Stimulated activated CD4-positive, alpha-beta T cell treated with anti-CD3 and anti-CD28 coated beads, Interleukin-4, amount 100 ng/mL, for 4 hours (primary cell): ENCODE results near the gene EFTUD2.
"Not testable (repeated sequence)": the region's sequence is repeated elsewhere in the genome, so short reads cannot be mapped to it uniquely, and the experiment has no call there.

ENCODE experiments used
- DNase-seq, 2 experiments: peaks; one replicate each; pipeline ENCODE4 v3.0.0-alpha.2; 2020

The EFTUD2 gene

DNA sequence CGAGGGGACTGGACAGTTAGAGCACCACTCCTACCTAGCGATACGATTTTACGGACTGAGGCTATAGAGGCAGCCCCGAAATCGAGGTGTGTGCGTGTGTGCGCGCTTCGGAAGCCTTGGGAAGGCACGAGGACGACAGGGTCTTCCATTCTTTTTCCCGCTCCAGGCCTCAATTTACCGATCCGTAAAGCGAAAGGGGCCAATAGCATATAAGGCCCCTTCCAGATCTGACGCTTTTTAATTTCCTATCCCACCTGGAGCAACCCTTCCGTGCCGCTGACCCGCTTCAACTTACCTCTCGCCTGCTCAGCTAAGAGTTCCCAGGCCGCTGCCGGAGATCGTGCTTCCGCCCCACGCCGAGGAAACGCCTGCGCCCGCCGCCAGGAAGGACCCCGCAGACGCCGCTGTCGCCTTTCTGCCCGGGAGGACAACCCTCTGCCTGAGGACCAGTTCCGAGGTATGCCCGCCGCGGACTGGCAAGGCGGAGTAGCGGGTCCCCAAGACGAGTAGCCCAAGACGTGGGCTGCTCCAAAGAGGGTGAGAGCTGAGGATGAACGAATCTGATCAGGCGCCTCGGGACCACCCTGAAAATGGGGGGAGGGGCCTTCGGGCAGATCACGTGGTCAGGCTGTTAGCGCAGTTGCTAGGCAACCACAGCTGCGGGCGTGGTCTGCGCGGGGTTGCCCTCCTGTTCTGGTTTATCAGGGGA is at the start of gene EFTUD2:
Gene EFTUD2, minus strand, starts transcription at position 372 of the 709 bp plus-strand sequence. CDS start 4,924 bp downstream, outside the sequence.
- DNase-seq = peak; percentile 88 to 90

DNA sequence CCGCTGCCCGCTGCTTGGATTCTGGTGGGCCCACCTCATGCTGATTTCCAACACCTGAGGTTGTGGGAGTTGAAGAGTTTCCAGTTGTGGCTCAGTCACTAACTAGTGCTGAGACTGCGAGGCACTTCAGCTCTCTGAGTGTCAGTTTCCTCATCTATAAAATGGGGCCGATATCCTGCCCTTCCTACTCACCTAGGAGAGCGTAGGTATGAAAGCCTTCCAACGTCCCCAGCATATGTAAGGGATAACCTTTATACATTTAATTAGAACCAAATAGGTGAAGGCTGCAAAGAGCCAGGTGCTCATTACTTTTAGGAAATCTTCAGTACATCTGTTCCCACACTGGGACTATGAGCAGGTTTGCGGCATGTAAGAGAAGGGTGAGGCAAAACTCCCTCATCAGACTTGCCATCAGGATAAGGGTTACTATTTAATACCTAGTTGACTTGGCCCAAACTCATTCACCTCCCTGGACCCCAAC is 49.1 kb upstream of the EFTUD2 start:
- DNase-seq = no peak

DNA sequence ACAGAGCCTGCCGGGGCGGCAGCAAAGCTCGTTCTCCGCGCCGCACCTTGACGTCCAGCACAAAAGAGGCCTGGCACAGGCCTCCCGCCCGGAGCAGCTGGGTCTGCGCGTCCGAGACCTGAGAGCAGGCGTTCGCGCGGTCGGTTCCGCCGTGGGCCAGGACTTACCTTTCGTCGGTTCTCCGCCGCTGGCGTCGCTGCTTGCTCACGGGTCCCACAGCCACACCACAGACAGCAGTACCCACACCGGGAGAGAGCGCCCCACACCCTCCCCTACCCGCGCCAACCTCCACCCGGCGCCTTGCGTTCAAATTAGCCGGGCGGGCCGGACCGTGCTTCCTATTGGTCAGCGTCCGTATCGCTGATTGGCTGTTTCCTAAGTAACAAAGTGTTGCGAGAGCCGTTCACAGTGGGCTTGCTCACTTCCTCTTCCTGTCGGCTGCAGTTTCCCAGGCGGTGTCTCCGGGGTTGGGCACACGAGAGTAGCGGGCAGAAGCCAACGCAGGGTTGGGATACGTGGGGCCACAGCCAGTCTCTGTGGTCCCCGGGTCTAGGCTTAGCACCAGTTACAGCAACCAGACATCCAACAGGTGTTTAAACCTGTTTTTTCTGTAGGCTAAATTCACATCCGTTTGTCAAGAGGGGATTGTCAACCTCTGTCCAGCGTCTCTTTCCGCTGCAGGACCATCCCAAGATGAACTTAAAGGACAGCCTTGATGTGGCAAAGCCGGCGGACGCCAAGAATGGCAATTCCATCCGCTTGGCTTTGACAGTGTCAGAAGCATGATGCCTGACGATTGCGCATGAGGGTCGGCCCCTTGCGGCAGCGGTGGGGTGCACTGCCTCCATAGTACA is 48.4 kb upstream of the EFTUD2 start, which contains the start of gene KIF18B:
Gene KIF18B, minus strand, starts transcription at position 313 of the 854 bp plus-strand sequence. CDS start 11,429 bp downstream, outside the sequence.
- DNase-seq = peak; percentile 81 to 85

DNA sequence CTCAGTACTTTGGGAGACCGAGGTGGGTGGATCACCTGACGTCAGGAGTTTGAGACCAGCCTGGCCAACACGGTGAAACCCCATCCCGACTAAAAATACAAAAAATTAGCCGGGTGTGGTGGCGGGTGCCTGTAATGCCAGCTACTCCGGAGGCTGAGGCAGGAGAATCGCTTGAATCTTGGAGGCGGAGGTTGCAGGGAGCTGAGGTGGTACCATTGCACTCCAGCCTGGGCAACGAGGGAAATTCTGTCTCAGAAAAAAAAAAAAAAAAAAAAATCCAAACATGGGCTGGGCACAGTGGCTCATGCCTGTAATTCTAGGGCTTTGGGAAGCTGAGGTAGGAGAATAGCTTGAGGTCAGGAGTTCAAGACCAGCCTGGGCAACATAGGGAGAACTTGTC is 46.4 kb upstream of the EFTUD2 start:
- DNase-seq = not testable (repeated sequence)

DNA sequence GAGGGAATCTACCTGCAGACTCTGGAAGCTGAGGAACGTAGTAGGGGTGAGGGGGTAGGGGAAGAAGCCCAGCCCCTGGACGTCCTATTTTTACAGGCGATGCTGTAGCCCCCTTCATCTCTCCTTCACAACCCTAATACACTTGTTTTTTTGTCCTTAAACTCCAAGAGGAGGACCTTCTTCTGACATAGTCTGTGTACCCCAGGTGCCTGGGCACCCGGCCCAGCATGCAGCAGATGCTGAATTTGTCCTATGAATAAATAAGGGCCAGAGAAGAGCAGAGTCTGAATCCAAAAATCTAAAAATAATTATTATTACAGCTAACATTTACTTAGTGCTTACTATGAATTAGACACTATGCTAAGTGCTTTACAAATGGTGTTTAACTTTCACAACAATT is 43.2 kb upstream of the EFTUD2 start:
- no peak for DNase-seq

DNA sequence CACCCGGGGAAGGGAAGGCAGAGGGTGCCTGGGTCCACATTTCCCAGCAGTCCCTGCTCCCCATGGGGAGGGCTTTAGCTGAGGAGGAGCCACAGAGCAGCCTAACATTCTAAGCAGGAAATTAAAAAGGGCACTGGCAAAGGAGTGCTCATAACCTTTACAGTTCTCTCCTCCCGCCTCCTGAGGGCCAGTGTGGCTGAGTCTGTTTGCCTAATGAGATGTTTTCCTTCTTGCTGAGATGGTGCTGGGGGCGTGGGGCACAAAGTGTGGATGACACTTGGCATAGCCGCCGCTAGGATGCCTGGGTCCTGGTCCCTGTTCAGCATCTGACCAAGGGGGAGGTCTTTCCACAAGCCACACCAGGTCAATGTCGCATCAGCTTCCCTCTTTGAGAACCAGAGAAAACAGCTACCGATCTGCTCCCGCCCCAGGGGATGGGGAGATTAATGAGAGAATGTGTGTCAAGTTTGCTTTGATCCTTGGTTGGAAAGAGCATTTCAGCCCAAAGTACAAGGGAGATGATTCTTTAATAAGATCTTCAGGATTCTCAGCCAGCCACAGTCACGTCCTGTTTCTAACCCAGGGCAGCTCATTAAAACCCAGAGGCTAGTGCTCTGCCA is 42.6 kb upstream of the EFTUD2 start:
- DNase-seq = no peak

DNA sequence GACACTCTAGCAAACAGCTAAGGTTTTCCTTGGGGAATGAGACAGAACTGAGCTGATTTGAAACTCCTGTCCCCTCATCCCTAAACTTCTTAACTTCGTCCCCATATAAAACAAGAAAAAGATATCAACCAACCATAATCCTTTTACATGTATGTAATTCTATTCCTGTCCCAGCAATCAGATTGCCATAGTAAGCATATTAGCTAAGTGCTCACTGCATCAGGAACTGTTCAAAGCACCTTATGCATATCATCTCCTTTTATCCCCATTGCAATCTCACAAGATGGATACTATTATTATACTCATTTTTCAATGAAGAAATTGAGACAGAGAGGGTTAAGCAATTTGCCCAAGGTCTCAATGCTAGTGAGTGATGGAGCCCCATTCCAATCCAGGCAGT is 41.5 kb upstream of the EFTUD2 start:
- DNase-seq = no peak

DNA sequence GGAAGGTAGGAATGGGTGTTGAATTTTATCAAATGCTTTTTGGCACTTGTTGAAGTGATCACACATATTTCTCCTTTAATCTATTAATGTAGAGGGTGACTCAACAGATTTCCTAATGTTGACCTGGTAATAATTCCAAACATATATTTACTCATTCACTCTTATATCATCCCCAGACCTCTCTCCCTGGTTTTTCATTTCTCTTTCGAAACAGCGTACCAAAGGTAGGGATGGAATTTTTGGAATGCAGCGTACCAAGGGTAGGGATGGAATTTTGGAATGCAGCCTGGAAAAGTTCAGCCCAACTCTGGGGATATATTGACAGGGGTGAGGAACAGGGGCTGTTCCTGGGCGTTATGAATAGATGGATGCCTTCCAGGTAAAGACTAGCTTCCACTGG is 41.1 kb upstream of the EFTUD2 start:
- no peak for DNase-seq

DNA sequence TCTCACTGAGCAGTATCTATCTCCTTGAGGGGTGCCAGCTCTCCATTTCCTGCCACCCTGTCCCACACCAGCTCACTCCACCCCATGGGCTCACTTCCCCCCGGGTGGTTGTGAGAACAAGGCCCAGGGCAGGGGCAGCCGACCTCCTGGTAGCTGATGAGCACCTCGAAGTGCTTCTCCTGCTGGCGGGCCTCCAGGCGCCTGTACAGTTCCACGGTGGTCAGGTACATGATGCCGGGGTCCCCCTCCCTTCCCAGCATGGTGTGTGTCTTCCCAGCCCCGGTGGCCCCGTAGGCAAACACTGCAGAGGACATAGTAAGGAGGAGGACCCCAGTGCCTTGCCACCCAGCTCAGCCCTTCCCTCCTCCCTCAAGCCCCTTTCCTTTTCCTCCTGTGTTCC is 35.9 kb upstream of the EFTUD2 start:
- DNase-seq = no peak

DNA sequence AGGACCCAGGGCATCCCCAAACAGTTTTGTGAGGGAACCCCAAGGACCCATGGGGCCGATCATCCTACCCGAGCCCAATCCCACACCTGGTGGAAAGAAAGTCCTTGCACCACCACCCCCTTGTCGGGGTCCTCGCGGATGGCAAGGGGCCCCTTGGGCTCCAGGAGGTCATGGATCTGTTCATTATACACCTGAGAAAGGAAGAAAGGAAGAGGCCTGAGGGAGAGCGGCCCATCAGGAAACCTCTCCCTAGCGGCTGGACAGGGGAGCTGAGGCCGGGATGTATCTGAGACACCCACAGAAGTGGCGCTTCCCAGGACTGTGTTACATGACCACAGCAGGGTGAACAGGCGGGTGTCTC is 35.5 kb upstream of the EFTUD2 start:
- no peak for DNase-seq

DNA sequence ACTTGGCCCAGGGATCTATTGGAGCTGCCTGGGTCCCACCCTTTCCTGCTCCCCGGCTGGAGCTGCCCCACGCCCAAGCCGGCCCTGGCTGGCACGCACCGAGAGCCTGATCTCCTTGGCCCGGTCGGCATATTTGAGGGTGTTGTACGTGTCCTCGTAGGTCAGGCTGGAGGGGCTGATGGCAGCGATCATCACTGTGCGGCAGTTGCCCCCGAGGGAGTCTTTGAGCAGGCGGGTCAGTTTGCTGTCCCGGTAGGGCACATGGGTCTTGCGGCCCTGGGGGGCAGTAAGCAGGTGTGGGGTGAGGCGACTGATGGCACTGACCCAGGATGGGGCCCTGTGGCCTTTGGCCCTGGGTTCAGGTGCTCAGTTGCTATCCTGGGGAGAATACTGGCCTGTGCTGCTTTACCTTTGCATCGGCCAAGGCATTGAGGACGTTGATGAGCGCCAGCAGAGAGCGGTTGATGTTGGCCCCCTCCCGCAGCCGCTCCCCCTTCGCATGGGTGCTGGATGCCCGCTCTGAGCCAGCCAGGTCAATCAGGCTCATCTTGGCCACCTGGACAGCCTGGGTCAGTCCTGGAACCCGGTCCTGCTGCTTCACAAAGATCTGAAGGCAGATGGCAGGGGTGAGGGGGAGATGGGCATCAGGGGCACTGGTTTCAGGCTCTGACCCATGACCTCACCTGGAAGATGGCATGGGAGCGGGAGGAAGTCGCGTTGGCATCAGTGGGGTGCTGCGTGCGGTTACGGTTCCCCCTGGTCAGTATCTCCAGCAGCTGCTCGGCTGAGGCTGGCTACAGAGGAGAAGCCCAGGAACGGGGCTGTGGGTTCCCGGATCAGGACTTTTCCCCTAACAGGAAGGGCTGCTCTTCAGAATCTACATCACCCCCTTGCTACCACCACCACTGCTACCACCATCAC is 34.8 kb upstream of the EFTUD2 start:
- DNase-seq = no peak

DNA sequence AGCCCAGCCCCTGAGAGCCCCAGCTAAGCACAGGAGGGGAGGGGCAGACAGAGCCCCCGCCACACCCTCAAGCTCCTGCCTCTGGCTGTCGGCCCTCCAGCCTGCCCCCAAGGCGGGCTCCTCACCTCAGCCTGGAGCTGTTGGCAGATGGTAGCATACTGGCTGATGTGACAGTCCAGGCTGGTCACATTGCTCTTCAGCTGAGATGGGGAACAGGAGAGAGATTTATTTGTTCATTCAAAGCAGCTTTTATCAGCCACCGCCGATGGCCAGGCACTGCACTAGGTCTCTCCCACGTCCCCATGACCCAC is 33.5 kb upstream of the EFTUD2 start:
- DNase-seq = no peak

DNA sequence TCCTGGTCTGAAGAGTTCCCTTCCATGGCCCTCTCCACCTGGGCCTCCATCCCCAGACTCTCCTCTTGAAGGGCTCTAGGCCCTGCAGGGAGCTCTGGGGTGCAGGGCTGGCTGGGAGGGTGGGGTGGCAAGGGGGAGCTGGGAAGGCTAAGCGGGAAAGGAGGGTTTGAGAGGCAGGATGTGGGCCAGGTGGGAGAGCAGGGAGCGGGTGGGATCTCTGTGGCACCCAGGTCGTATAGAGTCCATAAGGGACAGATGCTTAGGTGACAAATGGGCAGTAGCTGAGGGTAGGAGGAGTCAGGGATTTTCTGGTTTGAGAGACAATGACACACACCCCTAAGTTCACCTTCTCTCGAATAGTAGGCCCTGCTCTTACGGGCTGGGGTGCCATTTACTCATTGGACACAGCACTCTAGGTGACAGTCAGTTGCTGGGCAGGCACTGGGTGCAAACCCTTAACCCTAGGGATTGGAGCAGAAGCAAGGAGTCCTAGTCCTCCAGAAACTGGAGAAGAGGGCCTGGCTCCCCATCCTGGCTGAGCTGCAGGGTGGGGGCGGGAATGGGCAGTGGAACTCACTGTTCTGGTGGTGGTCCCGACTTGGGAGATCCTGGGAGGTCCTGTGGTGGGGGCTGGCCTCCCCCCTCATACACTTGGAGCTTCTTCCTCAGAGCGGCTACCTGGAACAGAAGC is 33.0 kb upstream of the EFTUD2 start:
- DNase-seq = no peak

DNA sequence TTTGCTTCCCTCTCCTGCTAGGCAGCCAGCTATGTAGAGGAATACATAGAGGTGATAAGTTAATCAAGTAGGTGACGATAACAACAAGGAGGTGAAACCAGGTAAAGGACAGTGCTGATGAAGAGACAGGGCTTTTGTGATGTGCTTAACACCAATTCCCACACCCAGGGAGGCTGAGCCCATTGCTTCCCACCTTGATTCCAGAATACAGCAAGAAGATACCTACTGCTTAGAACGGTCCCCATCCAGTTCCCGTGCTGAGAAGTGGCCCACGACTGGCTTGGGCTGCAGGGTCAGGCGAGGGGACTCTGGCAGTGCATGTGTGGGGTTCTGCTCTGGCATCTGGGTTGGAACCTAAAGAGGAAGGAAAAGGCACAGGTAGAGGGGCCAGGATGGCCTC is 32.1 kb upstream of the EFTUD2 start:
- no peak for DNase-seq

DNA sequence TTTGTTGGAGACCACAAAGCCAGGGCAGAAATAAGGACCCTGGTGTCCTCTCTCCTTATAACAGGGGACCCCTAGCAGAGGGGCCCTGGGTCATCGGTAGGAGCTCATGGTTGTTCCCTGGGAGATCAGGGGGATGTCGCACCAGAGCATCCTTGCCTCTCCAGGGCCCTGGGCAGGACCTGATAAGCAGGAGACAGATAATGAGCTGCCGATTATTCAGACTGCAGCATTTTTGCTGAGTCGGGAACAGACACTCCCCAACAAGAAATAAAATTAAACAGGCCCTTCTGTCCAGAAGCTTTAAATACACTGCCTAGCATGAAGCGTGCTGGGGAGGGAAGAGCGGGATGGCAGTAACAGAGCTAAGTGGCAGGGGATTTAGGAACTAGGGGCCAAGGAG is 31.4 kb upstream of the EFTUD2 start:
- no peak for DNase-seq

DNA sequence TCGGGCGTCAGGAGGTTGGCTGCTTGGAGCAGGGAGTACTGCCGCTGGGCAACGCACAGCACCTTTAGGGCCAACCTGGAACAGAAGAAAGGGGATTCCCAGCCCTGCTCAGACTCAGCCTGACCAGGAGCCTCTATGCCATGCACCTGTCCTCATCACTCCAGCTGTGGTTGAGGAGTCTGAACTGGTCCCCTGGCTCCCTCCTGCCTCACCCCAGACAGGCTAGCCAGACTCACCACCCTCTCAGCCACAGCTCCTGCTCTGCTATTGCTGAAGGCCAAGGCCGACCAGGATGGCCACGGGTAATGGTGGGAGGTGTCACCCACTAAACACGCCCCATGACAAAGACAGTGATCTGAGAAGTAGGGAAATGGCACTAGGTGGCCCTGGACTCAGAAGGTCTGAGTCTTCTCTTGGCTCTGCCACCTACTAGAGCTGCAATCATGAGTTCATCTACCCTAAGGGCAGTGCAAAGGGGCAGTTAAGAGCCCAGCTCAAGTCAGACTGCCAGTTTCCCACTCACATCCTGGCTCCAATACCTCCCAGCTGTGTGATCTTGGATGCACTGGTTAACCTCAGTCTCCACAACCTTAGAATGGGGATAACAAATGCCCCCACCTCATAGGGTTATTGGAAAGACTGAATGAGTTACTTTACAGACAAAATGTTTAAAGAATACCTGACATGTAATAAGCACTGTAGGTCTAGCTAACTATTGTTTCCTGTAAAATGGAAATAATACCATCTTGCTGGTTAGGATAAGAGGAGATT is 29.9 kb upstream of the EFTUD2 start:
- no peak for DNase-seq

DNA sequence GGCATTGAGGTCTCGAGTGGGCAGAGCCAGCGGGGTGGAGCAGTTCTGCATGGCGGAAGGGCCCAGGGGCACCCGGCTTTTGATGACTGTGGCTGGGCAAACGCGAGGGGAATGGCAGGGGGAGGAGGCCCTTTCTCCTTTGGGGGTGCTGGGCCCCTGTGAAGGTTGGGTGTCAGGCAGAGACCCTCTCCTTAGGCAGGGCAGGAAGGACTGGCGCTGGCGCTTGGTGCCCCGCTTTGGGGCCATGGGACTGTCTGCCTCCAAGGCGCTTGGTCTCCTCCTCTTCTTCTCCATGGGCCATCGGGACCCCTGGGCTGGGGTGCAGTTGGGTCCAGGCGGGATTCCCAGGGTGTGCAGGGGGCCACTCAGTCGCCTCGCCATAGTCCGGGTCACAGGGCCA is 28.9 kb upstream of the EFTUD2 start:
- no peak for DNase-seq

DNA sequence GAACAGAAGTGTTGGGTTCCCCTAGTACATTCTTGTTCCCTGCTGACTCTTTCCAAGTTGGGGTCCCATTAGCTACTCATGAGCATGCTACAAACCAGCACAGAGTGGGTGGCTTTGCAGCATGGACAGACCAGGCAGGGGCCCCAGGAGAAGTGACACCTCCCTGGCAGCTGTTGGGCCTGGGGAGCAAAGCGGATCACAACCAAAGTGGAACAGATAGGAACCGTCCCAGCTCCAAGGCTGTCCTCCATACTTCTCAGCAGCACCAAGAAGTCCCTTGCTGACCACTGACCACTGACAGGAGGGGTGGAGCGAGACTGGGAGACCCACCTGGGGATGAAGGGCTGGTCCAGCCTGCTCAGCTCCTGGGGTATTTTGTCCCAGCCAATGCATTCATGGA is 28.5 kb upstream of the EFTUD2 start:
- no peak for DNase-seq

DNA sequence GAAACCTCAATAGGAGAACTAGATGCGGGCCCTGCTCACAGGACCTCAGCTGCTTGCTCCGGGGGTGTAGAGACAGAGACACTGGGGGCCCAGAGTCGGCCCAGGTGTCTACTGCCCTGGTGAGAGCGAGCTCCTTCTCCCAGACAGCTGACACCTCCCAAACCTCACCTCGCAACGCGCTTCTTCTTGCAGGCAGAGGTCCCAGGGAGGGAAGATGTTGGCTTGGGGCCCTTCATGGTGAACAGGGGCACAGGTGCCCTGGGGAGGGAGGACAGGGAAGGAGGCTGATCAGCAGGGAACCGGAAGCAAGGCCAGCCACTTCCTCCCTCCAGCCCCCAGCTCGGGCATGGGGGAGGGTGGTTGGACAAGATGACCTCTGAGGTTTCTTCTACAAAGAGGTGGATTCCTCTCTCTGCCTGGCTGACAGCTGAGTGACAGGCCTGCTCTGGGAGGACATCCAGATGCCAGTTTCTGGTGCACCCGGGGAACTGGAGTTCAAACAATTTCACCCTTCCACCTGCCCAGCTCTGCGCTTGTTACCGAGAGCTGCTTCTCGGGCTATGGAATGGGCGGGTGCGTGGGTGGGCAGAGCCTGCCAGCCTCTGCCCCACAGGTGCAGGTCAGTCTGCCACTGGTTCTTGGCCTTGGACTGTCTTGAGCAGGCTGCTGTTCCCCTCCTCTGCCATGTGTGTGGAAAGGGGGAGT is 27.7 kb upstream of the EFTUD2 start:
- no peak for DNase-seq
